ENCODE results near the gene RAB30. TPM values are rescaled to one million over a fixed set of nuclear protein-coding genes. Genes with fewer than 3 reads are reported as not detected.

RAB30 gene
- total RNA-seq, 1 donor from 2014 or later: 3.7 TPM

DNA sequence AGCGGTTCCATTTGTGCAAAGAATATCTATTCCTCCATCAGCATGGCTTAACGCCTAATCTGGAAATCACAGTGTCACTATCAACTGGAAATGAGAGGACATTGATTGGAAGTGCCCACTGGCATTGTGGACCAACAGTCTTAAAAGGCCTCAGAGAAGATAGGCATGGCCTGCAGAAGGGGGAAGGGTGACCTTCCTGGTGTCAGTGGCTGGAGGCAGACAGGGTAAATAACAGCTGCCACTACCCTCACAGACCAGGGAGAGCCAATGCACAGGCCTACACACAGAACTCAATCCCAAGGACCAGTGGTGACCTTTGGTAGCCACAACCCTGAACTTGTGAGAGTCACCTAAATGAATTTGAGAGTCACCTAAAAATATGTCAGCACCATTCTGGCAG lies 134.1 kb downstream of the RAB30 start:
- FAIRE-seq: peak; percentile 7
- Histone ChIP-seq H3K27me3 (ENCODE audit: control insufficient read depth, insufficient read depth, low read length) (no peaks in the 10 kb centered on the region), H3K4me3 (ENCODE audit: low read depth, low read length) (no peak overlapping the region), H3K36me3 (ENCODE audit: control insufficient read depth, insufficient read depth, low read length) (no peaks in the 10 kb centered on the region)
- TF ChIP-seq CTCF (IDR thresholded peaks at IDR 0.05; ENCODE audit: insufficient read depth, low read length, severe bottlenecking): no peak
- no peak for DNase-seq (ENCODE audit: low read depth)

DNA sequence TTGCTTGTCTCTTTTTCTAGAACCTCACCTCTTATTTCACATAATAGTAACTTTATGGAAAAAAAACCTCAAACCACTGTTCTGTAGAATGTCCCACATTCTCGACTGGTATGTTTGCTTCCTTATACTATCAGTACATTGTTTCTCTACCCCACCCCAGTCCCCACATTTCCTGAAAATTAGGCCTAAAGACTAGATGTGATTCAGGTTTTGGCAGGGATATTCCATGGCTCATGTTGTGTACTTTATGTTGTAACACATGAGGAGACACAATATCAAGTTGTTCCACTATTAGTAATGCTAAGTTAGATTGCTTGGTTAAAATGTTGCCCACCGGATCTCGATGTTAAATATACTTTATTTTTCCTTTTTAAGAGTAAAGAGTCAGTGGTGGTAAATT lies 135.4 kb downstream of the RAB30 start:
- Histone ChIP-seq H3K4me3 (ENCODE audit: low read depth, low read length) (no peak overlapping the region), H3K27me3 (ENCODE audit: control insufficient read depth, insufficient read depth, low read length) (no peaks in the 10 kb centered on the region), H3K36me3 (ENCODE audit: control insufficient read depth, insufficient read depth, low read length) (no peaks in the 10 kb centered on the region)
- DNase-seq (ENCODE audit: low read depth): peak; percentile 91
- no peak for TF ChIP-seq CTCF (IDR thresholded peaks at IDR 0.05; ENCODE audit: insufficient read depth, low read length, severe bottlenecking)
- FAIRE-seq: no peak

GRCh38 chr11:82932564-82932963 lies 139.1 kb downstream of the RAB30 start:
- Histone ChIP-seq H3K27me3 (ENCODE audit: control insufficient read depth, insufficient read depth, low read length) (no peaks in the 10 kb centered on the region), H3K36me3 (ENCODE audit: control insufficient read depth, insufficient read depth, low read length) (no peaks in the 10 kb centered on the region), H3K4me3 (ENCODE audit: low read depth, low read length) (no peak overlapping the region)
- no peak for TF ChIP-seq CTCF (IDR thresholded peaks at IDR 0.05; ENCODE audit: insufficient read depth, low read length, severe bottlenecking)
- DNase-seq (ENCODE audit: low read depth) (no peak), FAIRE-seq (no peak)

GRCh38 chr11:82930734-82931133 lies 141.0 kb downstream of the RAB30 start:
- no peak for DNase-seq (ENCODE audit: low read depth)
- Histone ChIP-seq H3K4me3 (ENCODE audit: low read depth, low read length) (no peak overlapping the region), H3K27me3 (ENCODE audit: control insufficient read depth, insufficient read depth, low read length) (no peaks in the 10 kb centered on the region), H3K36me3 (ENCODE audit: control insufficient read depth, insufficient read depth, low read length) (no peaks in the 10 kb centered on the region)
- FAIRE-seq: no peak
- no peak for TF ChIP-seq CTCF (IDR thresholded peaks at IDR 0.05; ENCODE audit: insufficient read depth, low read length, severe bottlenecking)

DNA sequence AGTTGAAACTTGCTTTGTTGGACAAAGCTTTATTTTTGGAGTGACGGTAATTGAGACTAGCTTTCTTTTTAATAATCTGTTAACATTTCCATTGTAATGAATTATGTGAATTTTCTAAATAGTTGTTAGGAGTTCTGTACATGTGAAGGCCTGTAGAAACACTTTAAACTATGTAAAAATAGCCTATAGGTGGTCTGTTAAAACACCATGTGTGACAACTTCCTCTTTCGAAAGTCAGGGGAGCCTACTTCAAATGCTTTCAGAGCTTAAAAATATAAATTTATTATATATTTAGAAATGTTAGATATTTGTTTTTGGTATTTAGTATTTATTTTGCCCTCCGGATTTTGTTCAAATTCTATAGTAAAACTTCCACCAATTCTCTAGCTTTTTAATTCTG lies 141.5 kb downstream of the RAB30 start:
- Histone ChIP-seq H3K27me3 (ENCODE audit: control insufficient read depth, insufficient read depth, low read length) (no peaks in the 10 kb centered on the region), H3K36me3 (ENCODE audit: control insufficient read depth, insufficient read depth, low read length) (no peaks in the 10 kb centered on the region), H3K4me3 (ENCODE audit: low read depth, low read length) (no peak overlapping the region)
- no peak for FAIRE-seq
- no peak for DNase-seq (ENCODE audit: low read depth)
- TF ChIP-seq CTCF (IDR thresholded peaks at IDR 0.05; ENCODE audit: insufficient read depth, low read length, severe bottlenecking): no peak

DNA sequence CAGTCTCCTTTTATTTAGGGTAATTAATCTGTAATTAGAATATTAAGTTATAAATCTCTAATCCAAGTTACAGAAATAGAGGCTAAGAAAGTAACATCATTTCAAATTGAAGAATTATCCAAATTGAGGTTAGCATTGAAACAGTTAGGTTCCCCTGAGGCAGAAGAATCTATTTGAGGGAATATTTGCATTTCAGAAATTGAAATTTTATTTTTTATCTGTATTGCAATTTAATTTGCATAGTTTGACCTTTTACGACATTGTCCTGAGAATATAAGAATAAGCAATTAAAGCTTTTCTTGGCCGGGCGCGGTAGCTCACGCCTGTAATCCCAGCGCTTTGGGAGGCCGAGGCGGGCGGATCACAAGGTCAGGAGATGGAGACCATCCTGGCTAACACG lies 142.6 kb downstream of the RAB30 start:
- FAIRE-seq (no peak), DNase-seq (ENCODE audit: low read depth) (no peak)
- Histone ChIP-seq H3K36me3 (ENCODE audit: control insufficient read depth, insufficient read depth, low read length) (no peaks in the 10 kb centered on the region), H3K27me3 (ENCODE audit: control insufficient read depth, insufficient read depth, low read length) (no peaks in the 10 kb centered on the region), H3K4me3 (ENCODE audit: low read depth, low read length) (no peak overlapping the region)
- no peak for TF ChIP-seq CTCF (IDR thresholded peaks at IDR 0.05; ENCODE audit: insufficient read depth, low read length, severe bottlenecking)
